Activated CD8-positive, alpha-beta memory T cell treated with anti-CD3 and anti-CD28 coated beads for 1 hour (primary cell): Measurements from ENCODE around the gene ZNF124.
"Not testable (repeated sequence)": the region's sequence is repeated elsewhere in the genome, so short reads cannot be mapped to it uniquely, and the experiment has no call there.

Source experiments
- DNase-seq, 2 donors: peaks; one replicate each; pipeline ENCODE4 v3.0.0-alpha.2; 2020; ENCODE audit warnings: low read depth in 1 of 2; ENCODE audit errors: extremely low read depth in 1 of 2

The ZNF124 gene

GRCh38 chr1:247171875-247172563, at the start of gene ZNF124:
ZNF124 (minus strand) TSS chr1:247172020; CDS start chr1:247171877, 143 bp downstream.
- DNase-seq = not testable (repeated sequence)

- not testable (repeated sequence) for DNase-seq
Observed at GRCh38 chr1:247220280-247220679, 48.5 kb upstream of the ZNF124 start.

GRCh38 chr1:247218121-247218651, 46.4 kb upstream of the ZNF124 start:
- no peak for DNase-seq

- DNase-seq = no peak
Observed at GRCh38 chr1:247216261-247216660, 44.4 kb upstream of the ZNF124 start.

DNA sequence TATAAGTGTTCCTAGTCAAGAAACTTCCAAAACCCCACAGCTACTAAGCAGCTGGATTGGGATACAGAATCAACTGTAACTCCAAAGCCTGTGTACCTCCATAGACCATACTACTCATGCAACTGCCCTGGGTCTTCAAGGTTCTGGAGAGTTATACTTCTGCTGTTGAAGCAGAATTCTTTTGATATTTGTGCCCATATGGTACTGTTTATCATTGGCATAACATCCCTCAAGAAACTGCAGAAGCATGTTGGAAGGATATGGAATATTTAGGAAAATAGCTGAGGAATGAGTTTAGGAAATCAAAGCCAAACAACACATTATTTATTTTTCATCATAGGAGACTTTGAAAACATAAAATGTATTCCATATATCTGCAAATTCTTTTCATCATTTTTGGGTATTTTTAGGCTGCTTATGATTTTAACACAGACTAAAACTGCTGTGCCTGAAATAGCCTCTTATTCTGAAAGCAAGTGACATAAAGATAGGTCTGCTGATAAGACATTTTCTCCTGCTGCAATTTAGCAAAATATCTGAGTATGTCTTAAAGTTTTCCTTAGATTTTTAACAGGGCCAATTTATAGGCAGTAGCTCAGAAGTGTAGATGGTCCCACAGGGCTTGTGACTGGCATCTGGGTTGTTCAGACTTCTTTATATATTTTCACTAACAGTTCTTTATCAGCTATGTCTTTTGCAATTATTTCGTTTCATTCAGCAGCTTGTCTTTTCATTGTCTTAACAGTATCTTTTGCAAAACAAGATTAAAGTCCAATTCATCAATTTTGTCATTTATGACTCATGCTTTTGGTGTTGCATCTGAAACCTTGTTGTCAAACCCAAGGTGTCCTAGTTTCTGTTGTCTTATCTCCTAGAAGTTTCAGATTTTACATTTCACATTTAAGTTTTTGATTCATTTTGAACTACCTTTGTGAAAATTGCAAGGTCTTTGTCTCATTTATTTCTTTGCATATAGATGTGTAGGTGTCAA, 41.1 kb upstream of the ZNF124 start:
- no peak for DNase-seq

DNA sequence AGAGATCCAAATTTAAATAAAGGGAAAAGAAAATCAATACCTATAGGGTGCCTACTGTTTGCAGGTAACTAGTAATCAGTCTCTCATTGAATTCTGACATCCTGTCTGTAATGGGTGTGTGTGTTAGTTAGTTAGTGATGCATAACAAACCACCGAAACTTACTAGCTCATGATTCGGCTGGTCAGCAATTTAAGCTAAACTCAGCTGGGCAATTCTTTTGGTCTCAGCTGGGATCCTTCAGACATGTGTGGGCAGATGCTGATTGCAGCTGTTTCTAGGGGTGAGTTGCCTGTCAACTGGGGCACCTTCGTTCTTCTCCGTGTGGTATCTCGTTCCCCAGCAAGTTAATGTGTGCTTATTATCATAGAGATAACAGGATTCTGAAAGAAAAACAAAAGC, 40.2 kb upstream of the ZNF124 start:
- DNase-seq = no peak

DNA sequence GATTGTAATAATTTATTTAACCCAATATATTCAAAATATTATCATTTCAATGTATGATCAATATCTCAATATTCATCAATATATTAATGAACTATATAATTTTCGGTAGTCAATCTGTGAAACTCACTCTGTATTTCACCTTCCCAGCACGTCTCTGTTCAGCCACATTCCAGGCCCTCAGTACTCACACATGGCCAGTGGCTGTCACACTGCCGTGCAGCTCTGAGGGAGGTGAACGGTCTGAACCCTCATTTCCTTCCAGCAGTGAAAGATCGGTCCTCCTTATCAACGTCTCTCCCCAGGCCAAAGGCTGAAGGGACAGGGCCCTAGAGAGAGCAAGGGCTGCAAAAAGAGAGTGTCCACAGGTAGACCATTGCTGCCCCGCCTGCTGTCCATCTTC, 39.5 kb upstream of the ZNF124 start:
- DNase-seq = no peak

DNA sequence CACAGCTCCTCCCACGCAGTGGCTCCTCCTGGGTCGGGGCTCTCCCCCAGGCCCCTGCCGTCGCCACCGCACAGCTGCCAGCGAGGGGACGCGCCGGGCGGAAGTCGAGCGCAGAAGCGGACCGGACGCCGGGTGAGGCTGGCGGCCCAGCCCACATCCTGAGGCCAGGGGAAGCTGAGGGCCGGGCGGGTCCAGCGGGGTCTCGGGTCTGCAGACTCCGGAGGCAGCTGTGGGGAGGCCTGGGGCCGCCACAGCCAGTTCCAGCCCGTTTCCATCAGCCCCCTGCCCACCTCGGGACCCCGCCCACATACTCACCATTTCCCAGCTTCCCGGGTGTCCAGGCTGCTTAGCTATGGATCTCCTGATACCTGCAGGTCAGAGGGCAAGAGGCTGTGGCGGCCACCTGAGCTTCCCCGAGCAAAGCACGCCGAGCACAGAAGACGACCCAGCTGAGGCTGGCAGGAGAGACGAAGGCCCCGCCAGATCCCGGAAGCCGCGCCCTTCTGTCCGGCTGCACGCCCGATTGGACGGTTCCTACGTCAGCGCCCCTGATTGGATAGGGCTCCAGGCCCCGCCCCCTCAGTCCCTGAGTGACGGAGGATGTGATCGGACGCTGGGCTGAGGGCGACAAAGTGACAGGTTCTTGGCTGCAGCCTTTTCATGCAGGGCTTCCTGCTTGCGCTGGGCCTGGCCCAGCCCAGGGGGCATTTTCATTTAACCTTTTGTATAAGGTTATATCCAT, 38.7 kb upstream of the ZNF124 start:
- DNase-seq = peak; percentile 87 to 93

GRCh38 chr1:247210062-247210375, 38.2 kb upstream of the ZNF124 start:
- DNase-seq = no peak

GRCh38 chr1:247209396-247209795, 37.6 kb upstream of the ZNF124 start:
- no peak for DNase-seq

- DNase-seq = no peak
Observed at GRCh38 chr1:247204177-247204647, 32.4 kb upstream of the ZNF124 start.

DNA sequence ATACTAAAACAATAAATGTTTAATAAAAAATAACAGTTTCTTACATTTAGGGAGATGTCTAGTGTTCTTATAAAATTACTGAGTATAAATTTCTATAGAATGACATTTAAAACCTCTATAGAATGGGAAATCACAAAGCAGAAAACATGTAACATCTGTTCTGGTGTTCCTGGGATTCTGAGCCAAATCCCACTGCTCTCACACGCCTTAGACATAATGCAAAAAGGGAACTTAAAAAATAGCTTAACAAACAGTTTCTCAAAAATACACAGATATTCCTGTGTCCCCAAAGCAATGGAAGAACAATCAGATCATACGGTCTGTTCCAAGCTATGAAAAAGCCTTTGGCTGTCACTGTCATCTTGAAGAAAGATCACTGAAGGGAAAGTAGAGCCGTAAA, 27.0 kb upstream of the ZNF124 start:
- no peak for DNase-seq

- no peak for DNase-seq
Observed at GRCh38 chr1:247193958-247194357, 22.1 kb upstream of the ZNF124 start.

- DNase-seq = no peak
Observed at GRCh38 chr1:247189981-247190798, 18.4 kb upstream of the ZNF124 start.

GRCh38 chr1:247185667-247186066, 13.8 kb upstream of the ZNF124 start:
- no peak for DNase-seq

- no peak for DNase-seq
Observed at GRCh38 chr1:247184254-247184653, 12.4 kb upstream of the ZNF124 start.

GRCh38 chr1:247182994-247183393, 11.2 kb upstream of the ZNF124 start:
- DNase-seq = no peak

GRCh38 chr1:247180581-247180980, 8.8 kb upstream of the ZNF124 start:
- DNase-seq = no peak

GRCh38 chr1:247177755-247178154, 5.9 kb upstream of the ZNF124 start:
- DNase-seq = no peak

GRCh38 chr1:247175458-247175857, 3.6 kb upstream of the ZNF124 start:
- DNase-seq = no peak
